ENCODE measurements around the gene NPIPA7.
"Not testable (repeated sequence)": the region's sequence is repeated elsewhere in the genome, so short reads cannot be mapped to it uniquely, and the experiment has no call there.

The NPIPA7 gene

DNA sequence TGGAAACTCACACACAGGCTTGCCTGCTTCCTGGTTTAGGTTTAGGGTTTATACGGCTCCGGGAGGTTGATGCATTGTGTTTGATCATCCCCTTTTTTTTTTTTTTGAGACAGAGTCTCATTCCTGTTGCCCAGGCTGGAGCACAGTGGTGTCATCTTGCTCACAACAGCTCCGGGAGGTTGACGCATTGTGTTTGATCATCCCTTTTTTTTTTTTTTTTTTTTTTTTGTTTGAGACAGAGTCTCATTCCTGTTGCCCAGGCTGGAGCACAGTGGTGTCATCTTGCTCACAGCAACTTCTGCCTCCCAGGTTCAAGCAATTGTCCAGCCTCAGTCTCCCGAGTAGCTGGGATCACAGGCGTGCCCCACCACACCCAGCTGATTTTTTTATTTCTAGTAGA is 20.7 kb downstream of the NPIPA7 start:
- not testable (repeated sequence) for H3K4me1 ChIP-seq; H3K36me3 ChIP-seq; H3K27me3 ChIP-seq; H3K4me2 ChIP-seq; H3K9me3 ChIP-seq (replicated peaks in 1 of 11); H3K9ac ChIP-seq; H3K27ac ChIP-seq; H3K4me3 ChIP-seq; H4K20me1 ChIP-seq

- H3K27ac ChIP-seq; H3K36me3 ChIP-seq; H3K4me2 ChIP-seq; H4K20me1 ChIP-seq; H3K9me3 ChIP-seq (replicated peaks in 1 of 11); H3K4me1 ChIP-seq; H3K27me3 ChIP-seq; H3K9ac ChIP-seq; H3K4me3 ChIP-seq: not testable (repeated sequence)
Observed at GRCh38 chr16:16402333-16402732, 23.4 kb downstream of the NPIPA7 start.

GRCh38 chr16:16404283-16404682 is 25.3 kb downstream of the NPIPA7 start:
- H3K27me3 ChIP-seq; H3K9me3 ChIP-seq (replicated peaks in 1 of 11); H3K4me3 ChIP-seq; H3K4me2 ChIP-seq; H4K20me1 ChIP-seq; H3K9ac ChIP-seq; H3K4me1 ChIP-seq; H3K27ac ChIP-seq; H3K36me3 ChIP-seq: not testable (repeated sequence)

GRCh38 chr16:16405421-16405820 is 26.5 kb downstream of the NPIPA7 start:
- not testable (repeated sequence) for H3K9ac ChIP-seq; H3K27me3 ChIP-seq; H3K9me3 ChIP-seq (replicated peaks in 1 of 11); H3K4me1 ChIP-seq; H4K20me1 ChIP-seq; H3K36me3 ChIP-seq; H3K4me2 ChIP-seq; H3K27ac ChIP-seq; H3K4me3 ChIP-seq

- not testable (repeated sequence) for H3K4me1 ChIP-seq; H4K20me1 ChIP-seq; H3K4me2 ChIP-seq; H3K9me3 ChIP-seq (replicated peaks in 1 of 11); H3K36me3 ChIP-seq; H3K27ac ChIP-seq; H3K4me3 ChIP-seq; H3K27me3 ChIP-seq; H3K9ac ChIP-seq
Observed at GRCh38 chr16:16408430-16408829, 29.5 kb downstream of the NPIPA7 start.

DNA sequence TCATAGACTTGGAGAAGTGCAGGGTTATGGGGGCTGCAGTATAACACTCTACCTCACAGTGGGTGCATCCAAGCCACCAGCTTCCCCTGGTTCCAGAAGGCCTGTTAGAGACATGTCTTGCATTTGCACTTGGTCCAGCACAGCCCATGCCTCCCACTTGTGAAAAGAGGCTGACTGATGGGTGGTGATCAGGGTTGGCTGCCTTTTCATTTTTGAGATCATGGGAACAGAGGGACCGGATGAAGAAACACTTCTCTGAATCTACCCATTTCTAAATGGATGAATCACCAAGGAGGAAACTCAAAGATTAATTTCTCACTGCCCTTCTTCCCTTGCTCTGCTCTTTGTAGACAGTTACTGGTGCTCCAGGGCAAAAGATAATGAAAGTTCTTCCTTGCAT is 34.8 kb downstream of the NPIPA7 start:
- H3K4me3 ChIP-seq; H3K27me3 ChIP-seq; H3K9ac ChIP-seq; H3K9me3 ChIP-seq (replicated peaks in 1 of 11); H3K27ac ChIP-seq; H4K20me1 ChIP-seq; H3K4me1 ChIP-seq; H3K4me2 ChIP-seq; H3K36me3 ChIP-seq: not testable (repeated sequence)

- not testable (repeated sequence) for H3K9me3 ChIP-seq (replicated peaks in 1 of 11); H3K27ac ChIP-seq; H3K9ac ChIP-seq; H4K20me1 ChIP-seq; H3K4me3 ChIP-seq; H3K4me1 ChIP-seq; H3K27me3 ChIP-seq; H3K36me3 ChIP-seq; H3K4me2 ChIP-seq
Observed at GRCh38 chr16:16417071-16417470, 38.1 kb downstream of the NPIPA7 start.

DNA sequence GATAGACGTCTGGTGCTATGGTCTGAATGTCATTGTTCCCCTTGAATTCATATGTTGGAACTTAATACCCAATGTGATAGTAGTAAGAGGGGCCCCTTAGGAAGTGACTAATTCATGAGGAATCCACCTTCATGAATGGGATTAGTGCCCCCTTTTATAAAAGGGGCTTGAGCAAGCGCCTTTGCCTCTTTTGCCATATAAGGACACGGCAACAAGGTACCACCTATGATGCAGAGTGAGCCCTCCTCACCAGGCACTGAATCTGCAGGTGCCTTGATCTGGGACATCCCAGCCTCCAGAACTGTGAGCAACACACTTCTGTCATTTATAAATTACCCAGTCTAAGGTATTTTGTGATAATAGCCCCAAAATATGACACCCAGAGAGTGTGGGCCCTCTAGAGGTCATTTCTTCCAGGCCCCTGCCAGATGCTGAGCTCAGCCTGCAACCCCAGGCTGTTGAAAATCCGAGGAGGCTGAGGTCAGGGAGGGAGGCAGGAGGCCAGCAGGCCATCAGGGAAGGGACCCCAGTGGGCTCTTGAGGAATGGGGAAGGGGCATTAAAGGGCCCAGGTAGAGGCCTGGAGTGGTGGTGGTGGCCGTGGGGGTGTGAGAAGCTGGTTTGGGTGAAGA is 39.1 kb downstream of the NPIPA7 start:
- not testable (repeated sequence) for H3K9me3 ChIP-seq (replicated peaks in 1 of 11); H3K4me3 ChIP-seq

GRCh38 chr16:16420515-16420914 is 41.6 kb downstream of the NPIPA7 start:
- not testable (repeated sequence) for H3K4me2 ChIP-seq; H3K4me1 ChIP-seq; H3K36me3 ChIP-seq; H4K20me1 ChIP-seq; H3K4me3 ChIP-seq; H3K9me3 ChIP-seq (replicated peaks in 1 of 11); H3K27ac ChIP-seq; H3K27me3 ChIP-seq; H3K9ac ChIP-seq

More for the DNA sequence above, 39.1 kb downstream of the NPIPA7 start:
- not testable (repeated sequence) for H3K4me2 ChIP-seq, H3K36me3 ChIP-seq, H3K27me3 ChIP-seq, H3K27ac ChIP-seq, H3K9ac ChIP-seq, H3K4me1 ChIP-seq, H4K20me1 ChIP-seq

DNA sequence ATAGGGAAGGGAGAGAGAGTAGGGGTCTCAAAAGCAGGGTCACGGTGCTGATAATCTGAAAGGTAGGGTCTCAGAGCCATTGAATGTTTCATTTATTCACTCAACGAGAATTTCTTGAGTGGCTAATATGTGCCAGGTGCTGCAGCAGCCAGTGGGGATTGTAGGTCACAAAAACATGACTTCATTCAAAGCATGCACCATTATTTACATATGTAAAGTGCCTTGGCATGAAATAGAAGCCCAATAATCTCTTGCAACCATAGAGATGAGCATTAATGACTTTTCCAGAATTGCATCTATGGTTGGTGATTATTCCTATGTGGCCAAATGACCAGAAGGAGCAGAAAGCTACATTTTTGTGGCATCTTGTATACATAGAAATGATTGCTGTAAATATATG is 46.2 kb downstream of the NPIPA7 start:
- not testable (repeated sequence) for H3K4me1 ChIP-seq; H3K4me3 ChIP-seq; H3K27me3 ChIP-seq; H3K9me3 ChIP-seq (replicated peaks in 1 of 11); H3K9ac ChIP-seq; H3K4me2 ChIP-seq; H3K36me3 ChIP-seq; H3K27ac ChIP-seq; H4K20me1 ChIP-seq

- not testable (repeated sequence) for H3K4me2 ChIP-seq; H3K36me3 ChIP-seq; H3K9me3 ChIP-seq (replicated peaks in 1 of 11); H3K27me3 ChIP-seq; H4K20me1 ChIP-seq; H3K4me3 ChIP-seq; H3K4me1 ChIP-seq; H3K9ac ChIP-seq; H3K27ac ChIP-seq
Observed at GRCh38 chr16:16431135-16431534, 52.2 kb downstream of the NPIPA7 start.

DNA sequence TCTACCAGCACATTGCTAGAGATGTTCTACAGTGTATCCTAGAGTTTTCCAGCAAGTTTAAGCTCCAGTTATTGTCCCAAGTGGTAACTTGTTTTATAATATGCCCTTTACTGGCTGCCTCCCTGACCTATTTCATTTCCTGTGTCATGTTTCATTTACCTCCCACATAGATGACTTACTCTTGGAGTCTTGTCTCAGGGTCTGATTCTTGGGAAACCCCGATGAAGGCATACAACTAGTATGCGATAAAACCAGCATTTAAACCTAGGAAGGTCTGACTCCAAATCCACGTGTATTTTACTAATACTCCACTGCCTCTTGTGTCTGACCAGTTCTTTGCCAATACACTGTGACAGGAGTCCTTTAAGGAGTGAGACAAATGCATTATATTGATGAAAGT is 55.8 kb downstream of the NPIPA7 start:
- H4K20me1 ChIP-seq; H3K4me1 ChIP-seq; H3K4me3 ChIP-seq; H3K36me3 ChIP-seq; H3K27ac ChIP-seq; H3K9me3 ChIP-seq (replicated peaks in 1 of 11); H3K27me3 ChIP-seq; H3K4me2 ChIP-seq; H3K9ac ChIP-seq: not testable (repeated sequence)

DNA sequence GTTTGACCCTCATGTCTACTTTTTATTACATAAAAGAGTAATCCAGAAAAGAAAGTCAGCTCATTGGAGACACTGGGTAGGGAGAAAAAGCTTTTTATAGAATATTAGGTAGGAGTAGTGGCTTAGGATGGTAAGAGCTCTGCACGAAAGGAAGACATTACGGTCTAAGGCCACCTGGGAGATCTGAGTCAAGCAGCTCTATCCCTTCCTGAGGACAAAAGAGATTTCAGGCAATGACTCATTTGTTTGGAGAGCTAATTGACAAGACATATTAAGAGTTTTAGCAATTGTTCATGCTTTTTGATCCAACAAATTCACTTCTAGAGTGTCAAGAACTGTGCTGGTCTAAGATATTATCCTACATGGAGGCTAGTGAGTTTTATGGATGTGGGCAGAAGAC is 62.5 kb downstream of the NPIPA7 start:
- H3K9me3 ChIP-seq (replicated peaks in 1 of 11); H4K20me1 ChIP-seq; H3K4me1 ChIP-seq; H3K4me3 ChIP-seq; H3K4me2 ChIP-seq; H3K27ac ChIP-seq; H3K9ac ChIP-seq; H3K27me3 ChIP-seq; H3K36me3 ChIP-seq: not testable (repeated sequence)

Measured in BLaER1 treated with 17β-estradiol and CSF1 and Interleukin-3, amounts not matched to agents 10 nM and 100 nM (cell line).